Right lobe of liver (tissue), 6 donors: ENCODE measurements around the gene OR8D4. TPM values are rescaled to one million over a fixed set of nuclear protein-coding genes. Genes with fewer than 3 reads are reported as not detected.

ENCODE experiments used
- ATAC-seq, 4 donors: fragments of 200-7000 bp; cut with Tn5 transposase; one replicate each; pipeline ENCODE4 v1.9.1; 2020; ENCODE audit warnings: mild to moderate bottlenecking in 4 of 4, moderate library complexity in 4 of 4
- DNase-seq, 3 donors: peaks; one replicate each; pipeline ENCODE4 v3.0.0-alpha.2; 2020
- H3K27ac ChIP-seq, 3 donors: fragments of 200-600 bp; one replicate each; pipeline ENCODE4 v1.8.0; 2022
- H3K27me3 ChIP-seq, 2 donors: fragments of 200-600 bp; one replicate each; pipeline ENCODE4 v1.8.0; 2022
- H3K36me3 ChIP-seq, 4 donors: fragments of 200-600 bp; sonication (generic) in 1 of 4; one replicate each; pipeline versions ENCODE4 v1.5.1 to v1.8.0; 2017 to 2022; ENCODE audit warnings: control low read depth in 1 of 4
- H3K4me1 ChIP-seq, 4 donors: fragments of 200-600 bp; sonication (generic) in 1 of 4; one replicate each; pipeline versions ENCODE4 v1.5.1 to v1.8.0; 2017 to 2022; ENCODE audit warnings: control low read depth in 1 of 4
- H3K4me3 ChIP-seq, 3 donors: fragments of 200-600 bp; one replicate each; pipeline ENCODE4 v1.8.0; 2022
- H3K9me3 ChIP-seq, 4 donors: fragments of 200-600 bp; sonication (generic) in 1 of 4; one replicate each; pipeline versions ENCODE4 v1.5.1 to v1.8.0; 2017 to 2022; ENCODE audit warnings: control low read depth in 1 of 4
- CTCF ChIP-seq, 4 donors: fragments of 200-600 bp in 3 of 4; fragments of 450-650 bp in 1 of 4; IDR thresholded peaks; one replicate each; pipeline versions ENCODE4 v1.5.1 to v1.8.0; 2016 to 2022; ENCODE audit warnings: antibody characterized with exemption in 4 of 4, mild to moderate bottlenecking in 2 of 4
- POLR2A ChIP-seq: fragments of 450-650 bp; IDR thresholded peaks from one replicate; pipeline ENCODE4 v1.6.1; 2017; ENCODE audit warnings: antibody characterized with exemption, mild to moderate bottlenecking
- WGBS: methylation state at CpG from one replicate; pipeline ENCODE4 v1.1.6; 2018; ENCODE audit warnings: low coverage, low lambda C conversion rate; ENCODE audit not compliant: insufficient coverage; ENCODE audit errors: missing lambda C conversion rate; 5-methylcytosine and 5-hydroxymethylcytosine counted together
- intact Hi-C, 2 donors: fragments of 100-400 bp; cut with DNase I; formaldehyde crosslinking; loops; one replicate each; pipeline versions ENCODE4 v1.11.2 to v1.14.1; 2022
- total RNA-seq, 6 experiments: library from RNA; depleted of rRNA in 2 of 6; stranded (reverse); fragments of >200 nt in 2 of 6; fragmentation: NEBNext Ultra II Directional in 3 of 6; extraction: Animal tissue kit (Norgen Biotek cat#: 25700) in 3 of 6; gene quantifications; one replicate each; pipeline versions ENCODE4 v1.1.0 to v1.2.4, GENCODE V29; 2016 to 2023
- donor health status: DM: no; HTN: yes; CAD: no.
- donor health status: DM: no; HTN: no; CAD: no.
- donor health status: DM: no; HTN: no; CAD: no.
- donor health status: DM: no; HTN: yes; CAD: no.
- donor health status: DM: no; HTN: yes; CAD: no.

Gene OR8D4
- total RNA-seq, 6 experiments from 2014 or later: not detected

GRCh38 chr11:123904932-123905331, 3.0 kb downstream of the OR8D4 start:
- no peak overlapping the region for H3K27ac ChIP-seq
- ATAC-seq: no peak

GRCh38 chr11:123905826-123906225, 3.9 kb downstream of the OR8D4 start:
- TF ChIP-seq POLR2A: no peak
- TF ChIP-seq CTCF (IDR thresholded peaks at IDR 0.05): no peak
- ATAC-seq: no peak

More at GRCh38 chr11:123904932-123905331, 3.0 kb downstream of the OR8D4 start:
- Histone ChIP-seq H3K36me3 (no peaks in the 10 kb centered on the region), H3K4me1 (no peaks in the 10 kb centered on the region), H3K27me3 (no peaks in the 10 kb centered on the region), H3K9me3 (no peaks in the 10 kb centered on the region), H3K4me3 (no peak overlapping the region)
- WGBS: 22% methylated on average over 3 of the region's 3 CpGs
- DNase-seq: no peak
- TF ChIP-seq POLR2A: no peak
- no peak for TF ChIP-seq CTCF (IDR thresholded peaks at IDR 0.05)
- intact Hi-C loops: no loop called here

GRCh38 chr11:123920943-123921342, 19.0 kb downstream of the OR8D4 start:
- Histone ChIP-seq H3K27ac (no peak overlapping the region), H3K36me3 (no peaks in the 10 kb centered on the region), H3K4me1 (no peaks in the 10 kb centered on the region), H3K27me3 (no peaks in the 10 kb centered on the region), H3K4me3 (no peak overlapping the region), H3K9me3 (no peaks in the 10 kb centered on the region)
- intact Hi-C loops: no loop called here
- no peak for ATAC-seq
- TF ChIP-seq CTCF (IDR thresholded peaks at IDR 0.05) (no peak), POLR2A (no peak)
- 63% methylated on average over 2 of the region's 3 CpGs for WGBS
- DNase-seq: no peak

More at GRCh38 chr11:123905826-123906225, 3.9 kb downstream of the OR8D4 start:
- intact Hi-C loops: no loop called here
- WGBS: 35% methylated on average over 3 of the region's 3 CpGs
- Histone ChIP-seq H3K9me3 (no peaks in the 10 kb centered on the region), H3K27me3 (no peaks in the 10 kb centered on the region), H3K36me3 (no peaks in the 10 kb centered on the region), H3K27ac (no peak overlapping the region), H3K4me1 (no peaks in the 10 kb centered on the region), H3K4me3 (no peak overlapping the region)
- no peak for DNase-seq

- WGBS: 36% methylated on average over 1 of the region's 1 CpG
- Histone ChIP-seq H3K4me1 (no peaks in the 10 kb centered on the region), H3K27ac (no peak overlapping the region), H3K4me3 (no peak overlapping the region), H3K36me3 (no peaks in the 10 kb centered on the region), H3K27me3 (no peaks in the 10 kb centered on the region), H3K9me3 (no peaks in the 10 kb centered on the region)
- ATAC-seq (no peak), DNase-seq (no peak)
- intact Hi-C loops: no loop called here
- TF ChIP-seq POLR2A (no peak), CTCF (IDR thresholded peaks at IDR 0.05) (no peak)
Measured at GRCh38 chr11:123924027-123924426, 22.1 kb downstream of the OR8D4 start.

- no peak within 1 kb of the TSS for H3K4me3 ChIP-seq
- H3K27me3 ChIP-seq: no peaks in the 10 kb centered on the region
- no peaks in the 10 kb centered on the region for H3K36me3 ChIP-seq
- WGBS: 44% methylated on average over 1 of the region's 1 CpG
- TF ChIP-seq POLR2A (no peak), CTCF (IDR thresholded peaks at IDR 0.05) (no peak)
- H3K27ac ChIP-seq: no peak within 1 kb of the TSS
- H3K4me1 ChIP-seq: no peaks in the 10 kb centered on the region
- H3K9me3 ChIP-seq: no peaks in the 10 kb centered on the region
- intact Hi-C loops: no loop called here
- no peak for DNase-seq
- ATAC-seq: no peak
Measured at GRCh38 chr11:123939317-123939716, 37.4 kb downstream of the OR8D4 start, which contains the start of gene OR4D5. Gene OR4D5, plus strand, starts transcription at chr11:123939617. Its CDS starts 0 bp downstream, at chr11:123939617.
